CD14-positive monocyte (primary cell): ENCODE measurements around the gene RPL35. TPM values are rescaled to one million over a fixed set of nuclear protein-coding genes. Genes with fewer than 3 reads are reported as not detected.

Experiments
- DNase-seq, 3 donors: peaks; one replicate each; pipeline ENCODE4 v3.0.0-alpha.2; 2011 to 2022
- H2AFZ ChIP-seq: 2 replicates; pipeline ENCODE4 v1.6.0; 2012; ENCODE audit warnings: mild to moderate bottlenecking, low read depth, low read length, inconsistent platforms; ENCODE audit not compliant: insufficient read depth, poor library complexity, severe bottlenecking
- H3K27ac ChIP-seq, 2 donors: 1 replicate in 1 of 2; 2 replicates in 1 of 2; pipeline ENCODE4 v1.5.1; 2012 to 2013; ENCODE audit warnings: low read length in 2 of 2, control low read depth in 1 of 2, inconsistent platforms in 1 of 2, low read depth in 1 of 2, mild to moderate bottlenecking in 1 of 2
- H3K27me3 ChIP-seq, 2 donors: one replicate each; pipeline versions ENCODE4 v1.6.0 to v1.6.1; 2011 to 2013; ENCODE audit warnings: low read length in 2 of 2; ENCODE audit not compliant: control insufficient read depth in 2 of 2, insufficient read depth in 2 of 2
- H3K36me3 ChIP-seq, 2 donors: replicated peaks in 1 of 2; 1 replicate in 1 of 2; 2 replicates in 1 of 2; pipeline versions ENCODE4 v1.5.1 to v1.6.1; 2012 to 2013; ENCODE audit warnings: low read length in 2 of 2, control low read depth in 1 of 2, inconsistent platforms in 1 of 2, mild to moderate bottlenecking in 1 of 2; ENCODE audit not compliant: insufficient read depth in 2 of 2, control insufficient read depth in 1 of 2
- H3K4me1 ChIP-seq, 2 donors: 1 replicate in 1 of 2; 2 replicates in 1 of 2; pipeline versions ENCODE4 v1.5.1 to v1.6.1; 2012 to 2013; ENCODE audit warnings: low read length in 2 of 2, control low read depth in 1 of 2, inconsistent platforms in 1 of 2, mild to moderate bottlenecking in 1 of 2, moderate library complexity in 1 of 2; ENCODE audit not compliant: insufficient read depth in 2 of 2, control insufficient read depth in 1 of 2
- H3K4me2 ChIP-seq: replicated peaks from 2 replicates; pipeline ENCODE3; 2012; ENCODE audit warnings: low read length, moderate library complexity, mild to moderate bottlenecking; ENCODE audit not compliant: poor library complexity, severe bottlenecking; ENCODE audit errors: extremely low read depth
- H3K4me3 ChIP-seq, 3 experiments: fragments of 200-600 bp in 1 of 3; sonication (generic) in 1 of 3; replicated peaks in 1 of 3; 1 replicate in 2 of 3; 2 replicates in 1 of 3; pipeline ENCODE4 v1.5.1; 2011 to 2013; ENCODE audit warnings: low read length in 3 of 3, mild to moderate bottlenecking in 3 of 3, control low read depth in 2 of 3, low read depth in 2 of 3, inconsistent platforms in 1 of 3, moderate library complexity in 1 of 3
- H3K79me2 ChIP-seq: 2 replicates; pipeline ENCODE4 v1.6.0; 2012; ENCODE audit warnings: mild to moderate bottlenecking, control low read depth, inconsistent platforms, low read length, moderate library complexity; ENCODE audit not compliant: insufficient read depth
- H3K9ac ChIP-seq: 2 replicates; pipeline ENCODE4 v1.6.0; 2017; ENCODE audit warnings: low read length, mild to moderate bottlenecking; ENCODE audit not compliant: insufficient read depth, poor library complexity, severe bottlenecking
- H3K9me3 ChIP-seq, 2 donors: replicated peaks in 1 of 2; 1 replicate in 1 of 2; 2 replicates in 1 of 2; pipeline versions ENCODE4 v1.5.1 to v1.6.1; 2012 to 2013; ENCODE audit warnings: low read length in 2 of 2, control low read depth in 1 of 2; ENCODE audit not compliant: control insufficient read depth in 1 of 2, insufficient read depth in 1 of 2
- H4K20me1 ChIP-seq: 2 replicates; pipeline ENCODE4 v1.6.0; 2012; ENCODE audit warnings: mild to moderate bottlenecking, low read length, control low read depth, moderate library complexity; ENCODE audit not compliant: insufficient read depth
- H3K27ac Mint-ChIP-seq, 7 donors: one replicate each; pipeline ENCODE4 v1.8.0; 2020; ENCODE audit warnings: mild to moderate bottlenecking in 7 of 7, mixed read lengths in 7 of 7, moderate library complexity in 6 of 7, inconsistent platforms in 2 of 7
- H3K27me3 Mint-ChIP-seq, 3 donors: one replicate each; pipeline ENCODE4 v1.8.0; 2021 to 2022; ENCODE audit warnings: low read depth in 3 of 3, mild to moderate bottlenecking in 3 of 3, mixed read lengths in 3 of 3, moderate library complexity in 3 of 3, inconsistent platforms in 1 of 3
- H3K36me3 Mint-ChIP-seq, 2 donors: one replicate each; pipeline ENCODE4 v1.8.0; 2020; ENCODE audit warnings: mixed read lengths in 2 of 2, inconsistent platforms in 1 of 2, mild to moderate bottlenecking in 1 of 2
- H3K4me1 Mint-ChIP-seq: one replicate; pipeline ENCODE4 v1.8.0; 2020; ENCODE audit warnings: mild to moderate bottlenecking, mixed read lengths
- H3K4me3 Mint-ChIP-seq, 2 donors: one replicate each; pipeline ENCODE4 v1.8.0; 2020; ENCODE audit warnings: mild to moderate bottlenecking in 2 of 2, mixed read lengths in 2 of 2, moderate library complexity in 1 of 2
- H3K9me3 Mint-ChIP-seq, 7 donors: one replicate each; pipeline ENCODE4 v1.8.0; 2020 to 2022; ENCODE audit warnings: mixed read lengths in 7 of 7, mild to moderate bottlenecking in 6 of 7, moderate library complexity in 6 of 7, inconsistent platforms in 2 of 7
- CTCF ChIP-seq: fragments of 200-600 bp; IDR thresholded peaks from one replicate; pipeline ENCODE4 v1.8.0; 2022; ENCODE audit warnings: antibody characterized with exemption, mild to moderate bottlenecking
- WGBS: methylation state at CpG from one replicate; pipeline ENCODE4 v1.1.5; 2013; ENCODE audit warnings: missing lambda C conversion rate; ENCODE audit not compliant: insufficient coverage; 5-methylcytosine and 5-hydroxymethylcytosine counted together
- intact Hi-C, 2 donors: fragments of 100-400 bp; cut with micrococcal nuclease; formaldehyde crosslinking; loops; one replicate each; pipeline versions ENCODE4 v1.15.0 to v1.15.1; 2023
- polyA plus RNA-seq, 3 donors: library from polyadenylated mRNA; depleted of rRNA in 1 of 3; unstranded in 2 of 3; stranded (reverse) in 1 of 3; fragments of 300-500 nt in 2 of 3; fragments of >200 nt in 1 of 3; fragmentation: Illumina TruSeq in 2 of 3; gene quantifications; 1 replicate in 2 of 3; 2 replicates in 1 of 3; pipeline ENCODE4 v1.2.3, GENCODE V29; 2012 to 2021

The RPL35 gene
- polyA plus RNA-seq, 3 donors = 660 to 1,209 (median 828) TPM

GRCh38 chr9:124852121-124852828, 9.5 kb downstream of the RPL35 start:
- H3K4me1 ChIP-seq = peaks cover 7 to 13% of the 10 kb centered on the region in 2 donors
- 82% methylated on average over 10 of the region's 13 CpGs for WGBS
- Mint-ChIP-seq H3K9me3 (peaks cover 0 to 2% (median 0%) of the 10 kb centered on the region in 7 donors), H3K36me3 (peaks cover 4 to 7% of the 10 kb centered on the region in 2 donors), H3K27ac (peak overlapping the region in 2 of 7 donors; percentile 13 to 42), H3K4me1 (peaks cover 8% of the 10 kb centered on the region), H3K4me3 (peak overlapping the region in 1 of 2 donors; percentile 89), H3K27me3 (peaks cover 6 to 13% (median 6%) of the 10 kb centered on the region in 3 donors)
- H3K4me3 ChIP-seq = peak overlapping the region in 1 of 3 experiments; percentile 73
- DNase-seq = no peak
- peak overlapping the region; percentile 90 for H3K4me2 ChIP-seq
- peak overlapping the region; percentile 85 for H2AFZ ChIP-seq
- peaks cover 14% of the 10 kb centered on the region for H4K20me1 ChIP-seq
- intact Hi-C loops = loop anchor here (2.0 to 5.0 kb wide), 3 partner anchors 79 to 235 kb away; no protein-coding TSS in a partner anchor
- peaks cover 6 to 7% of the 10 kb centered on the region in 2 donors for H3K36me3 ChIP-seq
- no peak for TF ChIP-seq CTCF
- no peaks in the 10 kb centered on the region for H3K27me3 ChIP-seq
- no peak overlapping the region for H3K27ac ChIP-seq
- H3K9me3 ChIP-seq = no peaks in the 10 kb centered on the region
- peak overlapping the region; percentile 44 for H3K9ac ChIP-seq
- no peaks in the 10 kb centered on the region for H3K79me2 ChIP-seq

- no peak overlapping the region for H3K4me3 ChIP-seq
- no peak overlapping the region for H3K27ac ChIP-seq
- WGBS = 95% methylated on average over 9 of the region's 10 CpGs
- no peak overlapping the region for H3K27ac Mint-ChIP-seq
- intact Hi-C loops = loop anchor here (5.0 kb wide), 2 partner anchors 138 to 232 kb away; no protein-coding TSS in a partner anchor
- H3K27me3 ChIP-seq = no peaks in the 10 kb centered on the region
- no peaks in the 10 kb centered on the region for H3K79me2 ChIP-seq
- no peaks in the 10 kb centered on the region for H3K36me3 Mint-ChIP-seq
- H3K9me3 Mint-ChIP-seq = peaks cover 0 to 2% (median 0%) of the 10 kb centered on the region in 7 donors
- DNase-seq = no peak
- no peak overlapping the region for H2AFZ ChIP-seq
- peaks cover 7 to 13% of the 10 kb centered on the region in 2 donors for H3K4me1 ChIP-seq
- H3K4me3 Mint-ChIP-seq = no peak overlapping the region
- no peak overlapping the region for H3K4me2 ChIP-seq
- no peak overlapping the region for H3K9ac ChIP-seq
- no peaks in the 10 kb centered on the region for H4K20me1 ChIP-seq
- no peak for TF ChIP-seq CTCF
- peaks cover 6 to 13% (median 6%) of the 10 kb centered on the region in 3 donors for H3K27me3 Mint-ChIP-seq
- peaks cover 8% of the 10 kb centered on the region for H3K4me1 Mint-ChIP-seq
- no peaks in the 10 kb centered on the region for H3K9me3 ChIP-seq
- no peaks in the 10 kb centered on the region for H3K36me3 ChIP-seq
Measured at GRCh38 chr9:124849801-124850200, 12.0 kb downstream of the RPL35 start.
